ENCODE measurements around the gene THSD7A. TPM values are rescaled to one million over a fixed set of nuclear protein-coding genes. Genes with fewer than 3 reads are reported as not detected.

THSD7A gene
- polyA plus RNA-seq, 1 donor (not counting 4 experiments of a cell fraction or from before 2014, with no cell fraction given): not detected

GRCh38 chr7:11758627-11759111, 73.3 kb downstream of the THSD7A start:
- H3K9ac ChIP-seq (ENCODE audit: control insufficient read depth, extremely low read depth, insufficient read depth, low read length): no peak overlapping the region
- no peaks in the 10 kb centered on the region for H4K20me1 ChIP-seq (ENCODE audit: control insufficient read depth, extremely low read depth, insufficient read depth, low read length)
- TF ChIP-seq CTCF (optimal IDR thresholded peaks at IDR 0.05 in 1 of 3, IDR thresholded peaks at IDR 0.05 in 1 of 3, conservative IDR thresholded peaks at IDR 0.05 in 1 of 3; ENCODE audit: extremely low read depth in 1 of 3, insufficient read depth in 2 of 3, low read length in 3 of 3) (no peak), EZH2 (IDR thresholded peaks at IDR 0.05; ENCODE audit: low read length) (no peak)
- H3K36me3 ChIP-seq (ENCODE audit: control insufficient read depth in 2 of 2, extremely low read depth in 1 of 2, insufficient read depth in 2 of 2, low read length in 2 of 2): no peaks in the 10 kb centered on the region
- H3K4me1 ChIP-seq (ENCODE audit: control insufficient read depth, extremely low read depth, insufficient read depth, low read length): no peaks in the 10 kb centered on the region
- dilution Hi-C loops (cut with MboI; ENCODE audit: extremely low pct_ligation_motif_present, low sequenced_read_pairs): no loop called here
- no peak overlapping the region for H3K4me2 ChIP-seq (ENCODE audit: control insufficient read depth, extremely low read depth, insufficient read depth, low read depth, low read length)
- no peaks in the 10 kb centered on the region for H3K79me2 ChIP-seq (ENCODE audit: control insufficient read depth, insufficient read depth, low read length)
- no peak overlapping the region for H3K4me3 ChIP-seq (ENCODE audit: control insufficient read depth in 2 of 3, extremely low read depth in 1 of 3, insufficient read depth in 2 of 3, low read depth in 1 of 3, low read length in 3 of 3)
- DNase-seq (ENCODE audit: low read depth, low spot score): no peak
- H2AFZ ChIP-seq (ENCODE audit: control insufficient read depth, low read length): no peak overlapping the region
- H3K9me1 ChIP-seq (ENCODE audit: control insufficient read depth, extremely low read depth, insufficient read depth, low read length): no peaks in the 10 kb centered on the region
- FAIRE-seq: no peak
- H3K27ac ChIP-seq (ENCODE audit: control insufficient read depth, insufficient read depth, low read length): no peak overlapping the region
- no peaks in the 10 kb centered on the region for H3K27me3 ChIP-seq (ENCODE audit: control insufficient read depth, extremely low read depth, insufficient read depth, low read length)
- H3K9me3 ChIP-seq (ENCODE audit: control insufficient read depth, low read depth, low read length): no peaks in the 10 kb centered on the region

DNA sequence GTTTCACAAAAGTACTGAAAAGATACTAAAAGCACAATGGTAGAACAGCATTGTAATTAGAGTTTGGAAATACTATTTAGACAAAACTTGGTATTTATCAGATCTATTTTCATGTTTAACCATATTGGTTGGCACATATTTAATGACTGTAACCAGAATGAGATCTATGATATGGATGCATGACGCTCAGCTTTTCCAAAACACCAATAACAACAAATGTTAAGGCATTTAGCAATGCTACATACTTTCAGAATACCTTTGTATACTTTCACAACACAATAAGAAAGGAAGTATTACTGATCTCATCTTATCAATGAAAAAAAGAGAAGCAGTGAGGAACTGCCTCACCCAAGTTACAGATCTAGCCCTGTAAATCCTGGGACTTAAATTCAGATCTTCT, 74.8 kb downstream of the THSD7A start:
- Histone ChIP-seq H3K4me1 (ENCODE audit: control insufficient read depth, extremely low read depth, insufficient read depth, low read length) (no peaks in the 10 kb centered on the region), H3K9me1 (ENCODE audit: control insufficient read depth, extremely low read depth, insufficient read depth, low read length) (no peaks in the 10 kb centered on the region), H4K20me1 (ENCODE audit: control insufficient read depth, extremely low read depth, insufficient read depth, low read length) (no peaks in the 10 kb centered on the region), H3K27ac (ENCODE audit: control insufficient read depth, insufficient read depth, low read length) (no peak overlapping the region), H3K9me3 (ENCODE audit: control insufficient read depth, low read depth, low read length) (no peaks in the 10 kb centered on the region), H3K4me3 (ENCODE audit: control insufficient read depth in 2 of 3, extremely low read depth in 1 of 3, insufficient read depth in 2 of 3, low read depth in 1 of 3, low read length in 3 of 3) (no peak overlapping the region), H3K36me3 (ENCODE audit: control insufficient read depth in 2 of 2, extremely low read depth in 1 of 2, insufficient read depth in 2 of 2, low read length in 2 of 2) (no peaks in the 10 kb centered on the region), H3K9ac (ENCODE audit: control insufficient read depth, extremely low read depth, insufficient read depth, low read length) (no peak overlapping the region), H2AFZ (ENCODE audit: control insufficient read depth, low read length) (no peak overlapping the region), H3K79me2 (ENCODE audit: control insufficient read depth, insufficient read depth, low read length) (no peaks in the 10 kb centered on the region), H3K4me2 (ENCODE audit: control insufficient read depth, extremely low read depth, insufficient read depth, low read depth, low read length) (no peak overlapping the region), H3K27me3 (ENCODE audit: control insufficient read depth, extremely low read depth, insufficient read depth, low read length) (no peaks in the 10 kb centered on the region)
- dilution Hi-C loops (cut with MboI; ENCODE audit: extremely low pct_ligation_motif_present, low sequenced_read_pairs): no loop called here
- no peak for FAIRE-seq
- no peak for DNase-seq (ENCODE audit: low read depth, low spot score)
- TF ChIP-seq CTCF (optimal IDR thresholded peaks at IDR 0.05 in 1 of 3, IDR thresholded peaks at IDR 0.05 in 1 of 3, conservative IDR thresholded peaks at IDR 0.05 in 1 of 3; ENCODE audit: extremely low read depth in 1 of 3, insufficient read depth in 2 of 3, low read length in 3 of 3): no peak
- no peak for TF ChIP-seq EZH2 (IDR thresholded peaks at IDR 0.05; ENCODE audit: low read length)

Data from keratinocyte (primary cell).